Naive thymus-derived CD8-positive, alpha-beta T cell (primary cell): Measurements from ENCODE around the gene CREB3. TPM values are rescaled to one million over a fixed set of nuclear protein-coding genes. Genes with fewer than 3 reads are reported as not detected.

Source experiments
- ATAC-seq, 2 donors: fragments of 150-1000 bp; cut with Tn5 transposase in 1 of 2; sonication (Bioruptor Pico), chemical (Tn5 transposase) in 1 of 2; 1 replicate in 1 of 2; 2 replicates in 1 of 2; pipeline ENCODE4 v1.10.0; 2021; ENCODE audit warnings: mild to moderate bottlenecking in 2 of 2, moderate library complexity in 2 of 2
- POLR2A ChIA-PET: fragments of 350-600 bp; sonication (Branson Sonifier 250); formaldehyde crosslinking; loops from one replicate; lab custom pipeline; 2021; ENCODE audit warnings: antibody characterized with exemption; lab: Charles Lee
- DNase-seq, 10 donors: peaks; one replicate each; pipeline versions ENCODE4 v3.0.0 to v3.0.0-alpha.2; 2020 to 2022
- H3K27ac Mint-ChIP-seq, 10 donors: one replicate each; pipeline ENCODE4 v1.8.0; 2020 to 2022; ENCODE audit warnings: mild to moderate bottlenecking in 10 of 10, mixed read lengths in 10 of 10, moderate library complexity in 4 of 10, inconsistent platforms in 1 of 10
- H3K27me3 Mint-ChIP-seq, 5 donors: one replicate each; pipeline ENCODE4 v1.8.0; 2021 to 2022; ENCODE audit warnings: mixed read lengths in 5 of 5
- H3K36me3 Mint-ChIP-seq, 3 donors: one replicate each; pipeline ENCODE4 v1.8.0; 2020 to 2022; ENCODE audit warnings: mixed read lengths in 3 of 3, mild to moderate bottlenecking in 2 of 3, inconsistent platforms in 1 of 3
- H3K4me1 Mint-ChIP-seq, 4 donors: one replicate each; pipeline ENCODE4 v1.8.0; 2021 to 2022; ENCODE audit warnings: mixed read lengths in 4 of 4
- H3K4me3 Mint-ChIP-seq, 10 donors: one replicate each; pipeline ENCODE4 v1.8.0; 2020 to 2022; ENCODE audit warnings: mild to moderate bottlenecking in 10 of 10, mixed read lengths in 10 of 10, moderate library complexity in 6 of 10, inconsistent platforms in 1 of 10
- H3K9me3 Mint-ChIP-seq, 9 donors: one replicate each; pipeline ENCODE4 v1.8.0; 2020 to 2022; ENCODE audit warnings: mixed read lengths in 9 of 9, mild to moderate bottlenecking in 3 of 9, inconsistent platforms in 1 of 9, moderate library complexity in 1 of 9
- polyA plus RNA-seq, 3 donors: library from polyadenylated mRNA; unstranded; fragments of 300-500 nt; fragmentation: Illumina TruSeq; gene quantifications; one replicate each; pipeline ENCODE4 v1.2.3, GENCODE V29; 2021
- total RNA-seq, 8 experiments: library from RNA in 2 of 8; stranded (reverse) in 2 of 8; gene quantifications; one replicate each; pipeline ENCODE4 v1.2.3 and lab custom pipeline; 2021 to 2026

CREB3 gene
- total and polyA plus RNA-seq, 5 experiments from 2014 or later: 17.1 to 40.3 (median 29.8) TPM

DNA sequence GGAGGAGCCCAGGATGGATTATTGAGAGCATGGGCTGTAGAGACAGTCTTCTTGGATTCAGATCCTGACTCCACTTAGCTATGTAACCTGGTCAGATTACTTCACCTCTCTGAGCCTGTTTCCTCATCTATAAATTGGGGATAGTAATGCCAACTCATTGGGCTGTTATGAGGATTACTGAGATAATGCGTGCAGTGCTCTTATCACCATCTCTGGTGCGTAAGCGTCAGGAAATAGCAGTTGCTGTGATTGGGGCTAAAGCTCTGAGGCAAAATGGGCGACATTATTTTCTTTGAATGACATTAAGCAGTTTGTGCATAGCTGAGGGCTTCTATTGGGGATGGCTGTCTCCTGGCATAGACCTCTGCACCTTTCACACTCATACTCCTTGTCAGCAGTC, 22.6 kb downstream of the CREB3 start:
- POLR2A ChIA-PET: interaction anchor here (1.5 to 4.2 kb wide), 2 partner anchors 16 to 23 kb away, joined by 5 to 32 read pairs; partner anchors contain the start of genes CREB3 and TLN1
- peak overlapping the region in 4 of 10 donors; percentile 11 to 95 (median 49) for H3K4me3 Mint-ChIP-seq
- H3K9me3 Mint-ChIP-seq: no peaks in the 10 kb centered on the region
- no peaks in the 10 kb centered on the region for H3K27me3 Mint-ChIP-seq
- peaks cover 0 to 36% (median 10%) of the 10 kb centered on the region in 3 donors for H3K36me3 Mint-ChIP-seq
- DNase-seq (no peak), ATAC-seq (no peak)
- H3K4me1 Mint-ChIP-seq: peaks cover 23 to 59% (median 50%) of the 10 kb centered on the region in 4 donors
- H3K27ac Mint-ChIP-seq: peak overlapping the region in 8 of 10 donors; percentile 13 to 99 (median 73)

DNA sequence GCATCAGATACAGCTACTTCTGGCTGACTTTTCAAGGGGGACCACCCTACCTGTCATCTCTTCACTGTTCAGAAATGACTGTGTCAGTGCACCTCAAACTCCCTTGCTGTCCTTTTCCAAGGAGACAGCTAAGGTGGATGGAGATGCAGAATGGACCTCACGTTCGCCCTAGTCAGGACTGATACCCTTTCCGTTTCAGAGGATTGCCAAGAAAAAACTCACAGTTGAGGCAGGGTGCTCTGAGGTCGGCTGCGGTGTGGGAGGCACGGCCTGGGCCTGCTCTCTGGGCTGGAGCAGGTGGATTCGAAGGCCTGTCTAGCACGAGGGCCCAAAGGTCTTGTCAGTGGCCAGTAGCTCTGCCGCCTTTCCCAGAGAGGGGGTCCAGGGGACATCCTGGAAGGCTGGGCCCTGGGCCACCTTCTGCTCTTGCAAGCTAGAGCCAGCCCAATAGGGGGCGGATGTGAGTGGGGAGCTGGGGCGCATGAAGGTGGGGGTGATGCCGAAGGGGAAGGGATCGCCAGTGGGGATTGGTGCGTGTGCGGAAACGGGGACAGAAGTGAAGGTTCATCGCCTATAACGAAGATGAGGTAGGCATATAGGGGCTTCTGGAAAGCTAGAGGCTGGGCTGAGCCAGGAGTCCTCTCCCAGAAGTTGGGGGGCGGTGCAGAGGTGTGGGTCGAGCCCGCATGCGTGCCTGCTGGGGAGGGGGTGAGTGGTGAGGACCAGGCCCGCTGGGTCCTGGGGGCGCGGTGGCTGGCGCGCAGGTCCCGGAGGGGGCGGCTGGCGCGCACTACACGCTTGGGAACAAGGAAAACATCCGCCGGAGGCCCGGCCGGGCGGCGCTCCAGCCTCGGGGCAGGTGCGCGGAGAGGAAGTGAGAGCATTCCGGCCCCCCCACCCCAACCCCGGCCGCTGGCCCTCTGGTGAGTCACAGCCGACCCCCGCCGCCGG, 24.1 kb downstream of the CREB3 start:
- peak overlapping the region; percentile 91 to 99 (median 96) for H3K27ac Mint-ChIP-seq
- ATAC-seq: peak; percentile 85 to 94
- peaks cover 22 to 56% (median 46%) of the 10 kb centered on the region in 4 donors for H3K4me1 Mint-ChIP-seq

GRCh38 chr9:35757226-35757891, 24.9 kb downstream of the CREB3 start:
- ATAC-seq (peak; percentile 17 to 18), DNase-seq (peak in 4 of 10 donors; percentile 3 to 22 (median 14))
- Mint-ChIP-seq H3K4me1 (peaks cover 25 to 60% (median 46%) of the 10 kb centered on the region in 4 donors), H3K9me3 (no peaks in the 10 kb centered on the region), H3K27me3 (no peaks in the 10 kb centered on the region), H3K27ac (peak overlapping the region; percentile 87 to 98 (median 94)), H3K4me3 (peak overlapping the region; percentile 87 to 99 (median 96)), H3K36me3 (peaks cover 0 to 26% (median 6%) of the 10 kb centered on the region in 3 donors)
- POLR2A ChIA-PET: interaction anchor here (0.5 to 4.2 kb wide), 14 partner anchors 8 to 205 kb away, joined by 3 to 32 read pairs (median 4); partner anchors contain the start of genes CREB3, GBA2, RGP1 and SIT1

More for the DNA sequence above, 24.1 kb downstream of the CREB3 start:
- POLR2A ChIA-PET: interaction anchor here (0.5 to 4.2 kb wide), 18 partner anchors 8 to 204 kb away, joined by 3 to 32 read pairs (median 3); partner anchors contain the start of genes CREB3, GBA2, HINT2 and RGP1
- Mint-ChIP-seq H3K9me3 (no peaks in the 10 kb centered on the region), H3K4me3 (peak overlapping the region; percentile 87 to 99 (median 96)), H3K36me3 (peaks cover 0 to 35% (median 10%) of the 10 kb centered on the region in 3 donors), H3K27me3 (no peaks in the 10 kb centered on the region)
- peak; percentile 63 to 88 (median 74) for DNase-seq

DNA sequence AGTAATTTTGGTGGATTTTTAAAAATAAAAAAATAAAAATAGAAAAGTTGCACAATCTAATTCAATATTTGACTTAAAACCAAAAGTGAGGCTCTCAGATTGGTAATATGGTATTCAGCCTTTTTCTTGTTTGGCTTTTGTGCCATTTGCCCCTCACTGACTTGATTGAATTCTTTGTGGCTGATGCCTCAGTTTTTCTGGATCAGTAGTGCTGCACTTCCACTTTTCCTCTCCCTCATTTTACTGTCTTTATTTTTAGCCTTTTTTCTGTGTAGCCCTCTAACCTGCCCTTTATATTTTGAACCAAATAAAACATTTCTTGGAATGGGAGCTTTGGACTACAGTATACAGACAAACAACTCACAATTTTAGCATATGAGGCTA, 25.4 kb downstream of the CREB3 start:
- Mint-ChIP-seq H3K36me3 (peaks cover 0 to 21% (median 4%) of the 10 kb centered on the region in 3 donors), H3K4me1 (peaks cover 25 to 65% (median 47%) of the 10 kb centered on the region in 4 donors), H3K27me3 (no peaks in the 10 kb centered on the region), H3K9me3 (no peaks in the 10 kb centered on the region), H3K27ac (peak overlapping the region in 9 of 10 donors; percentile 61 to 97 (median 92)), H3K4me3 (peak overlapping the region; percentile 87 to 99 (median 96))
- no peak for DNase-seq
- ATAC-seq: no peak
- POLR2A ChIA-PET: interaction anchor here (1.3 to 4.2 kb wide), 2 partner anchors 8 to 26 kb away, joined by 6 to 32 read pairs; partner anchors contain the start of genes CREB3 and TLN1

DNA sequence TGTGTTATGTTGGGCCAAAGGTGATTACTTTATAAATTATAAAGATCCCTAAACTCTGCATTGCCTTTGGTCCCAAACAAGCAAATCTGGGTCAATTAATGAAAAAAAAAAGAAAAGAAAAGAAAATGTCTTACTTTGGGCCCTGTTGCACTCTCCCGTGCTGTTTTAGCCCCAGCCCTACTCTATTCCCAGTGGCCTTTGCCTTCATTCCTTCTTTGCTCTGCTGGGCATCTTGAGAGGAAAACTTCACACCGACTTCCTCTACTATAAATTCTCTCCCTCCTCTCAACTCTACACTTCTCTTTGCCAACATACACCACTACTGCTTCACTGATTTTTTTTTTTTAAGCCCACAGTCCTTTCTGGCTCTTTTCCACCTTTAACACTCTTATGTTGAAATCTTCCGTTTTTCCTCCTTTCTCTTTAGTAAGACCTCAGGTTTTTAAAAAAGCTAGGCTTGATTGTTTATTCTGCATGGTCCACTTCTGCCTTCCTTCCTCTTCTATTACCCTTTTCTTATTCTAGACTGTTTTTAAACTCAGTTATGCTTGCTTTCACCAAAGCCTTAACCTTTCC, 26.1 kb downstream of the CREB3 start:
- H3K27me3 Mint-ChIP-seq: no peaks in the 10 kb centered on the region
- POLR2A ChIA-PET: interaction anchor here (0.7 to 4.2 kb wide), 3 partner anchors 9 to 27 kb away, joined by 6 to 32 read pairs (median 7); partner anchors contain the start of genes CREB3, RGP1 and TLN1
- no peak for DNase-seq
- peak overlapping the region in 9 of 10 donors; percentile 61 to 96 (median 79) for H3K27ac Mint-ChIP-seq
- H3K36me3 Mint-ChIP-seq: peaks cover 0 to 17% (median 4%) of the 10 kb centered on the region in 3 donors
- no peaks in the 10 kb centered on the region for H3K9me3 Mint-ChIP-seq
- H3K4me1 Mint-ChIP-seq: peaks cover 23 to 69% (median 49%) of the 10 kb centered on the region in 4 donors
- H3K4me3 Mint-ChIP-seq: peak overlapping the region; percentile 47 to 97 (median 68)
- ATAC-seq: no peak

DNA sequence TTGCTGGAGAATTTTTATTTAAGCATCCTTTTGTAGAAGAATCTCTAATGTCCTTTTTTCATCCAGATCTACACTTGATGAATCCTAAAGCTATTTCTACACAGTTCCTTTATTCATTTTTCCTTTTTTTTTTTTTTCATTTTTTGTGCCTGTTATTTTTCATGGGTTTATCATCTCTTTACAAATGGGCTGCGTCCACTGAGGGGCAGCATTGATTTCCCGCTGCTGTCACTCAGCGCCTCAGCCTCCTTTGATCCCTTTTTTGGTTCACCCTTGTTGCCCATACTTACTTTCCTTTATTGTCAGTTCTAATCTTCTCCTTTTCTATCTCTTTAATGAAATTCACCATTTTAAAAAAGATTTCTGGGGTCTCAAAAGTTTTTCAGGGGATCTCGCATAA, 27.3 kb downstream of the CREB3 start:
- Mint-ChIP-seq H3K9me3 (no peaks in the 10 kb centered on the region), H3K27ac (peak overlapping the region in 5 of 10 donors; percentile 20 to 60 (median 43)), H3K4me1 (peaks cover 22 to 68% (median 50%) of the 10 kb centered on the region in 4 donors), H3K27me3 (no peaks in the 10 kb centered on the region), H3K4me3 (peak overlapping the region in 5 of 10 donors; percentile 32 to 62 (median 43)), H3K36me3 (peaks cover 0 to 13% (median 0%) of the 10 kb centered on the region in 3 donors)
- ATAC-seq (no peak), DNase-seq (no peak)
- POLR2A ChIA-PET: no interaction called here

DNA sequence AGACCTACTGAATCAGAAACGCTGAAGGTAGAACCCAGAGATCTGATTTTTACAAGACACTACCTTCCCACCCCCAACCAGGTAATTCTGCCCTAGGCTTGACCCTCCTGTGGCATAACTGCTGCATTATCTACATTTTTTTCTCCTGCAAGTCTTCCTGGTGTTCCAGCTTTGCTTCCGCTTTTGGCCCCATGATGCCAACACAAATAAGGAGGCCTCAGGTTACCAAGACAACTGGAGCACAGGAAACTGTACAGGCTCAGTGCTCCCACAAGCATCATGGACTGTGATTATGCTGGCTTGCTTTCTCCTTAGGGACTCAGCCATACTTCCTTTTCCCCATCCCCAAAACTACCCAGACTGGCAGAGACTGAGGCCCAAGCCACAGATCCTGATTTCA, 28.2 kb downstream of the CREB3 start:
- POLR2A ChIA-PET: interaction anchor here (0.9 to 1.0 kb wide), 2 partner anchors 8 to 111 kb away, joined by 3 read pairs; no protein-coding TSS in a partner anchor
- H3K36me3 Mint-ChIP-seq: peaks cover 0 to 13% (median 0%) of the 10 kb centered on the region in 3 donors
- no peak for DNase-seq
- ATAC-seq: no peak
- H3K4me1 Mint-ChIP-seq: peaks cover 22 to 60% (median 49%) of the 10 kb centered on the region in 4 donors
- peak overlapping the region in 2 of 10 donors; percentile 13 to 16 for H3K27ac Mint-ChIP-seq
- no peak overlapping the region for H3K4me3 Mint-ChIP-seq
- no peaks in the 10 kb centered on the region for H3K27me3 Mint-ChIP-seq
- H3K9me3 Mint-ChIP-seq: no peaks in the 10 kb centered on the region

DNA sequence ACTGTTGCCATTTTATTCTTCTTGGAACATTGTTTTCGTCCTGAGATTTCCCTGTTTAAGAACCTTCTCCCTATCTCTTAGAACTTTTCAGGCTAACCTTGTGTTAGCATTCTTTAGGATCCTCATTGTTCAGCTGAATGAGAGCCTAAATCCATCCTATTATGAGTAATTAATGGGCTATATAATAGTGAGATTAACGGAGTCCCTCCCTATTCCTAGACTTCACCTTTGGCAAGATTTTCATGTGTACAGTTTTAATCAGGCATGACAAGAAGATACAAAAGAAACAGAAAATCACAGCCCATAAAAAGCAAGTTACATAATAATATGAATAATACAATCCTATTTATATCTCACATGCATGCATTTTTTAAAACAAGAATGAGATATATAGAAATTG, 30.7 kb downstream of the CREB3 start:
- no peak overlapping the region for H3K4me3 Mint-ChIP-seq
- H3K36me3 Mint-ChIP-seq: peaks cover 0 to 17% (median 0%) of the 10 kb centered on the region in 3 donors
- DNase-seq (no peak), ATAC-seq (no peak)
- peaks cover 9 to 48% (median 31%) of the 10 kb centered on the region in 4 donors for H3K4me1 Mint-ChIP-seq
- no peaks in the 10 kb centered on the region for H3K27me3 Mint-ChIP-seq
- H3K27ac Mint-ChIP-seq: peak overlapping the region in 1 of 10 donors; percentile 36
- POLR2A ChIA-PET: interaction anchor here (0.8 kb wide), 1 partner anchor 13 kb away, joined by 3 read pairs; no protein-coding TSS in a partner anchor
- H3K9me3 Mint-ChIP-seq: no peaks in the 10 kb centered on the region

DNA sequence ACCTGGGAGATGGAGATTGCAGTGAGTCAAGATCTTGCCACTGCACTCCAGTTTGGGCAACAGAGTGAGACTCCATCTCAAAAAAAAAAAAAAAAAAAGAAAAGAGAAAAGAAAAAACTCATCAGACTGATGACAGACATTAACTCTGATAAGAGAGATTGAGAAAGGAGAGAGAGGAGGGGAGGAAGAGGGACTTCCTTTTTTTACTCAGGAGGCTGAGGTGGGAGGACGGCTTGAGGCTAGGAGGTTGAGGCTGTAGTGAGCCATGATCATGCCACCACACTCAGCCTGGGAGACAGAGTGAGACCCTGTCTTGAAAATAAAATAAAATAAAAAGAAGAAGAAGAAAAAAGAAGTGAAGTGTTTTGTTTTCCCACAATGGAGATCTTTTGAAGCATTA, 31.3 kb downstream of the CREB3 start:
- Mint-ChIP-seq H3K9me3 (no peaks in the 10 kb centered on the region), H3K4me1 (peaks cover 8 to 47% (median 24%) of the 10 kb centered on the region in 4 donors), H3K4me3 (no peak overlapping the region), H3K27me3 (no peaks in the 10 kb centered on the region), H3K36me3 (peaks cover 0 to 17% (median 0%) of the 10 kb centered on the region in 3 donors), H3K27ac (no peak overlapping the region)
- POLR2A ChIA-PET: no interaction called here
- ATAC-seq (no peak), DNase-seq (no peak)

DNA sequence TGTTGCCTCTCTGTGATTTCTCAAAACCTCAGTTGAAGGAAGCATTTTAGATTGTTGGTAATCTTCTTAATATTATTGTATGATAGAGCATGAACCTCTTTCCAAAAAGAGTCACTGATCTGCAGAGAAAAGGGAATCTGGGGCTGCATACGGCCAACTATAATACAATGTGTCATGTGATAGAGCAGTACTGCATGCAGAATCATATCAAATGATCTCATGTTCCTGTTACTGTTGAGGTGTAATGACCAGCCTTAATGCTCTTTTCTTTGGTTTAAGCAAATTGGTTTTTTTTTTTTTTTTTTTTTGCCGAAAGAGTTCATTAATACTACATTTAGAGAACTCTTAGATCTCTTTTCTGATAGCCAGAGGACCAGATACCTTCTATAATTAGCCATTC, 34.5 kb downstream of the CREB3 start:
- Mint-ChIP-seq H3K27ac (no peak overlapping the region), H3K4me1 (peaks cover 0 to 24% (median 12%) of the 10 kb centered on the region in 4 donors), H3K36me3 (peaks cover 0 to 8% (median 0%) of the 10 kb centered on the region in 3 donors), H3K9me3 (no peaks in the 10 kb centered on the region), H3K27me3 (no peaks in the 10 kb centered on the region), H3K4me3 (no peak overlapping the region)
- POLR2A ChIA-PET: no interaction called here
- no peak for ATAC-seq
- no peak for DNase-seq

DNA sequence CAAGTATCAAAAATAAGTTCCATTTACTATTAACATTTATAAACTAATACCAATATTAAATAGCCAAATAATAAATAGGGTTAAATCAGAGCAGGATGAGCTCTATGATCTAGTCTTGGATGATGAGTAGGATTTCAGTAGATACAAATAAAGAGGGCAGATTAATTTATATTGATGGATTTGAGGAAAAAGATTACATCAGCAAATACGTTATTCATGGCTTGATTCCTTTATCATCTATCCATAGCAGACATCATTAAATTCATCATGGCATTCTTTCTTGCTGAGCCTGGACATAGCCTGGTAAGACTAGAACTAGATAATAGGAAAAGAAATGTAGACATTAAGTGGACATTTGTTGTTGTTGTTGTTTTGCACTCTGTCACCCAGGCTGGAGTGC, 35.0 kb downstream of the CREB3 start:
- Mint-ChIP-seq H3K9me3 (no peaks in the 10 kb centered on the region), H3K36me3 (peaks cover 0 to 8% (median 0%) of the 10 kb centered on the region in 3 donors), H3K4me3 (no peak overlapping the region), H3K27ac (no peak overlapping the region), H3K27me3 (no peaks in the 10 kb centered on the region), H3K4me1 (peaks cover 0 to 22% (median 9%) of the 10 kb centered on the region in 4 donors)
- POLR2A ChIA-PET: no interaction called here
- ATAC-seq (no peak), DNase-seq (no peak)
